Fibroblast of skin of scalp (primary cell): ENCODE measurements around the gene SOCS4. TPM values are rescaled to one million over a fixed set of nuclear protein-coding genes. Genes with fewer than 3 reads are reported as not detected.
"Not testable (repeated sequence)": the region's sequence is repeated elsewhere in the genome, so short reads cannot be mapped to it uniquely, and the experiment has no call there.

ENCODE experiments used
- DNase-seq: peaks from one replicate; pipeline ENCODE4 v3.0.0-alpha.2; 2013
- polyA plus RNA-seq, 2 experiments: library from polyadenylated mRNA; unstranded; fragments of 120-200 nt; gene quantifications; one replicate each; pipeline ENCODE4 v1.2.1, GENCODE V29; 2013; ENCODE audit not compliant: insufficient read length in 2 of 2

The SOCS4 gene
- 15.4 TPM for polyA plus RNA-seq (2013, experiment 1 of 2; ENCODE audit: insufficient read length)
- 17.4 TPM for polyA plus RNA-seq (2013, experiment 2 of 2; ENCODE audit: insufficient read length)

- peak; percentile 94 for DNase-seq
Observed at GRCh38 chr14:55026793-55027561, at the start of gene SOCS4, which contains the start of gene WDHD1. TSS of gene SOCS4 (plus strand) at chr14:55027236. CDS start at chr14:55043042, 15,806 bp downstream. TSS of gene WDHD1 (minus strand) at chr14:55027099. CDS start at chr14:55026787, 312 bp downstream.

DNA sequence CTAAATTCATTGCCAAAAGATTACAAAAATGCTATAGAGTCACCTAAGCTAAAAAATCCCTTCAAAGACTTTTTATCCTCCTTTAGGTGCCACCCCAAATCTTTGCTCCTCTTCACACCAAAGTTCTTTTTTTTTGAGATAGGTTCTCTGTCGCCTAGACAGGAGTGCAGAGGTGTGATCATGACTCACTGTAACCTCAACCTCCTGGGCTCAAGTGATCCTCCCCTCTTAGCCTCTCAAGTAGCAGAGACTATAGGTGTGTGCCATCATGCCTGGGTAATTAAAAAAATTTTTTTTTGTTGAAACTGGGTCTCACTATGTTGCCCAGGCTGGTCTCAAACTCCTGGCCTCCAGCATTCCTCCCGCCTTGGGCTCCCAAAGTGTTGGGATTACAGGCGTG is 48.0 kb upstream of the SOCS4 start:
- DNase-seq: no peak

DNA sequence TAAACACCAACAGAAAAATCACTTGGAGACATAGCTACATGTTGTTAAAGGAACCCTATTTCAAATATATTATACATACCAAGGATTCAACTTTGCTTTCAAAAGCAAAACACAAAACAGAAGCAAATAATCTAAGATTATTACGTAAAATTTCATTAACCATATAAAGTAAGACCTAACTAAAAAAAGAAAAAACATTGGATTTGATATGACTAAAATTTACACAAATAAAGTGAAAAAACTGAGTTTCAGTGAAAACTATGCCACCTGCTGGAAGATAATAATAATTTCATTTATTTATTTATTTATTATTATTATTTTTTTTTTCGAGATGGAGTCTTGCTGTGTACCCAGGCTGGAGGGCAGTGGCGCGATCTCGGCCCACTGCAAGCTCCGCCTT is 45.3 kb upstream of the SOCS4 start:
- DNase-seq: peak; percentile 23

- no peak for DNase-seq
Observed at GRCh38 chr14:54985156-54985555, 41.9 kb upstream of the SOCS4 start.

GRCh38 chr14:55000381-55000780 is 26.7 kb upstream of the SOCS4 start:
- DNase-seq: no peak

DNA sequence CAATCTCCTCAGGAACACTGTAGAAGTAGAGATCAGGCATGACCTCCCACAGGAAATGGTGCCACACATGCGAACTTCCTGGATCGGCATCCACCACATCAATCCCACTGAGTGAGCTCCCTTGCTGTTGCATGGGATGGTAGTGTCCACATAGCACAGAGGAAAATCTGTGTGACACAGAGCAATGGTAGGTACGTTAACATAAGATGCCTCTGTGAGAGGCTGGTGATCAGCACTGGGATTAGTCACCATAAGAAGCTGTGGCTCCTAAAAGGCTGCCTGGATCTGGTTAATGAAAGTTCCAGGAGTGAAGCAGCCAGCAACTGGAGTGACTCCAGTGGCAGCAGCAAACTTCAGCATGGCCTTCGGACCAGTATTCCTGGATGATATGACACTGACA is 22.0 kb upstream of the SOCS4 start:
- DNase-seq: no peak

GRCh38 chr14:55015006-55015405 is 12.0 kb upstream of the SOCS4 start:
- DNase-seq: no peak

GRCh38 chr14:55019968-55020554 is 7.0 kb upstream of the SOCS4 start:
- DNase-seq: no peak

- not testable (repeated sequence) for DNase-seq
Observed at GRCh38 chr14:55024365-55024764, 2.7 kb upstream of the SOCS4 start.

DNA sequence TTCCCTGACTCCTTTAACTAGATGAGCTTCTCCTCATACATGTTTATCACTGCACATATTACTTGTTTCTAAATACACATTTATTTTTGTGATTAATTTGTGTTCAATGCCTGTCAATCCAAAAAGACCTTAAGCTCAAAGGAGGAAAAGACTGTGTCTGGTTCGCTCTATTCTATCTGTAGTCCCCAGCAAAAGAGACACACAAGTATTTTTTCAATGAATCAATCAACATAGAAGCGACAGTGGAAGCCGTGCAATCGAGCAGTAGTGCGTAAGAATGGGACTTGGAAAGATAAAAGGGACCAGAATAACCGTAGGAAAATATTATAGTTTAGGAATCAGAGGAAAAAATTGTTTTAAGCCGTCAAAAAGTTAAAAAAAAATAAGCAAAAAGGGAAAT is 1.1 kb upstream of the SOCS4 start:
- DNase-seq: no peak

- DNase-seq: no peak
Observed at GRCh38 chr14:55026441-55026792, 619 bp upstream of the SOCS4 start.

- no peak for DNase-seq
Observed at GRCh38 chr14:55028066-55028465, 1.0 kb downstream of the SOCS4 start.

GRCh38 chr14:55028476-55028875 is 1.4 kb downstream of the SOCS4 start:
- DNase-seq: no peak

DNA sequence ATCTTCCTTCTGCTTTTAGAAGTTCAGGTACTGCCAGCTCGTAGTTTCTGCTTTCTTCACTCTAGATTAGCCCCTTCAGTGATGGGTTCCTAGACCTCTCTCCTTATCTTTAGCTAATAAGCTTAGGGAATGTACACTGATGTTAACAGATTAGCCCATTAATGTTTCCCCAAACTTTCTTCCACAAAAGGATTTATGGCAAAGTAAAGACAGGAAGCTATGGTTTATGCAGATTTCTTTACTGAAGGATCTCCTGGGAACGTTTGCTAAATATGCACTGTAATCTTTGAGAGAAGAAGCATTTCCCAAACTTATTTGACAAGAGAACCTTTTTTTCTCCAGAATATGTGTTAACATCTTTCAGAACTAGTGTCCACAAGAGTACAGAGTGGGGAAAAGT is 4.2 kb downstream of the SOCS4 start:
- DNase-seq: no peak

DNA sequence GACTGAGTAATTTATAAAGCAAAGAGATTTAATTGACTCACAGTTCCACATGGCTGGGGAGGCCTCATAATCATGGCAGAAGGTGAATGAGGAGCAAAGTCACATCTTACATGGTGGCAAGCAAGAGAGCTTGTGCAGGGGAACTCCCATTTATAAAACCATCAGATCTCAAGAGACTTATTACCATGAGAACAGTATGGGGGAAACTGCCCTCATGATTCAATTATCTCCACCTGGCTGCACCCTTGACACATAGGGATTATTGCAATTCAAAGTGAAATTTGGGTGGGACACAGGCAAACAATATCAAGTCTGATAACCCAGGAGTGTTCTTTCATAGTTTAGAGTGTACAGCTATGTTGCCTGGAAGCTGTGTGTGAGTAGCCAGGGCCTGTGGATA is 11.0 kb downstream of the SOCS4 start:
- not testable (repeated sequence) for DNase-seq

- DNase-seq: no peak
Observed at GRCh38 chr14:55038708-55039107, 11.7 kb downstream of the SOCS4 start.

DNA sequence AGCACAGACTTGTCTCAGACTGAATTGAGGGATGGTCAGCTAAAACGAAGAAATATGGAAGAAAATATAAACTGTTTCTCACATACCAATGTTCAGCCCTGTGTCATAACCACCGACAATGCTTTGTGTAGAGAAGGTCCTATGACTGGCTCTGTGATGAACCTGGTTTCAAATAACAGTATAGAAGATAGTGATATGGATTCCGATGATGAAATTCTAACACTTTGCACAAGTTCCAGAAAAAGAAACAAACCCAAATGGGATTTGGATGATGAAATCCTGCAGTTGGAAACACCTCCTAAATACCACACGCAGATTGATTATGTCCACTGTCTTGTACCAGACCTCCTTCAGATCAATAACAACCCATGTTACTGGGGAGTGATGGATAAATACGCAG is 16.5 kb downstream of the SOCS4 start:
- no peak for DNase-seq

GRCh38 chr14:55045087-55045486 is 18.1 kb downstream of the SOCS4 start:
- DNase-seq: no peak

- DNase-seq: no peak
Observed at GRCh38 chr14:55047301-55048053, 20.4 kb downstream of the SOCS4 start.

DNA sequence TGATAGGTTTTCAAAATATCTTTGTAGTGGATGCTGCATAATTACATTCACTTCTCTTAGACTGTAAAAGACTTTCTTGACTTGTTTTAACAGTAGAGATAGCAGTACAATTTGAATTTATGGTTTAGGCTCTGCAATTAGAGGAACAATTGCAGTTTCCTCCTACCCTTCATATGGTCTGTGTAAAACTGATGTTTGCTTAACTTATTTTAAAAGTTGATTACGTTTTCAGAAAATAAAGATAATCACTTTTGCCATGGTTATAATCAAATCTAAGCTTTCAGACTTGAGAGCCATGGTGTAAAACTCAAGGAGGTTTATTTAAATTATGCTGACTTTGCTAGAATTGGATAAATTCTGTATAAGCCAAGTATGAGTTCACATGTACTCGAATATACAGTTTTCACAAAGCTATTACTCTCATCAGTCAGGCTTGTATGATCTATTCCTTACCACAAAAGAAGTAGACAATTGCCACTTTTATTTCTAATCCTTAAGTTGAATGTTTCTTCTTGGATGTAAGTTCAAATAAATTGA is 21.9 kb downstream of the SOCS4 start:
- no peak for DNase-seq

- no peak for DNase-seq
Observed at GRCh38 chr14:55051165-55051422, 24.1 kb downstream of the SOCS4 start.

DNA sequence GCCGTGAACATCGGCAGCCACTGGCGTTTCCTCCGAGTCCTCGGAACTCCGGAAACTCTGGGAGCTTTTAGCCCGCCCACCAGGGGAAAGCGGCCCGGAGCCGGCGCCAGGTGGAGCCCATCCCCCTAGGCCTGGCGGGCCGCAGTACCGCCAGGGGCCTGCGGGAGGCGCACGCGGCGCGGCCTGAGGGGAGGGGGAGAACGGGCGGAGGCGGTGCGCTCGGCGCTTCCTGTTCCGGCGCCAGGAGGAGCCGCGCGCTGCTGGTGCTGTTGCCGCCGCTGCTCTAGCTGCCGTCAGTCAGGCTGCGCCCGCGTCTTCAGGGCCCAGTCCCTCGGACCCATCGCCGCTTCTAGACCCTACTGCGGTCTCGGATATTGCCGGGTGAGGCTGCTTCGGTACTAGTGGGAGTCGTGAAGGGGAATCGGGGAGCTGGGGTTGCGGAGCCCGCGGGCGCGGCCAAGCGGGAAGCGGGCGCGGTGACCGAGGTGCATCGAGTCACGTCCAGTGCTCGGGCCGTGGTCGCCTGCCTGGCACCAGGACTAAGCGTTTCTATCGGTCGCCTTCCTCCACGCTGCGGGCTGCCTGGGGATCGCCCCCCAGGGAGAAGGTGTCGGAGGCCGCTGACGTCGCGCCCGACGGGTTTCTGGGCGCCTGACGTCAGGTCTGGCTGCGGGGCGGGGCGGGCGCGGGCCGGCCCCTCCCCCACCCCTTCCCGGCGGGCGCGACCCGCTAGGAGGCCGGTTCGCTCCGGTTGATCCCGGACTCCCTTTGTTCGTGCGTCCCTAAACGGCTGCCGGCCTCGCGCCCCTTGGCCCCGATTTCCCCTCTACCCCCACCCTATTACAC is 24.6 kb downstream of the SOCS4 start, which contains the start of gene MAPK1IP1L:
Gene MAPK1IP1L (plus strand): TSS at position 225 of the 846 bp plus-strand sequence. CDS start 10,037 bp downstream, outside the sequence.
- peak; percentile 92 for DNase-seq
